PFSK-1 (cell line): Measurements from ENCODE around the gene ADAMTS13. TPM values are rescaled to one million over a fixed set of nuclear protein-coding genes. Genes with fewer than 3 reads are reported as not detected.

Experiments used
- FOXP2 ChIP-seq: optimal IDR thresholded peaks from 2 replicates; pipeline ENCODE3; 2011; ENCODE audit warnings: borderline replicate concordance, control low read depth, inconsistent platforms; ENCODE audit not compliant: insufficient read depth; ENCODE audit errors: extremely low read length, extremely low read depth
- POLR2AphosphoS5 ChIP-seq: IDR thresholded peaks from 2 replicates; pipeline ENCODE4 v1.6.1; 2012; ENCODE audit warnings: low read depth, mild to moderate bottlenecking, control low read depth, low read length, moderate library complexity
- SIN3A ChIP-seq: IDR thresholded peaks from 2 replicates; pipeline ENCODE4 v1.6.1; 2012; ENCODE audit warnings: mild to moderate bottlenecking, low read length, moderate library complexity, borderline replicate concordance; ENCODE audit not compliant: insufficient read depth
- TAF1 ChIP-seq: IDR thresholded peaks from 2 replicates; pipeline ENCODE4 v1.6.1; 2012; ENCODE audit warnings: low read length, control low read depth, borderline replicate concordance; ENCODE audit not compliant: insufficient read depth
- polyA plus RNA-seq: library from polyadenylated mRNA; unstranded; fragments of >200 nt; gene quantifications from one replicate; pipeline ENCODE4 v1.2.1, GENCODE V29; 2012; ENCODE audit warnings: low read depth, missing spikeins; ENCODE audit not compliant: insufficient read length
- TF ChIP-seq, protein P1 (sequence below), 2 experiments: IDR thresholded peaks; 2 replicates each; pipeline versions ENCODE4 v1.6.1 to v1.8.0; 2011 to 2012; ENCODE audit warnings: low read depth in 2 of 2, low read length in 2 of 2, control low read depth in 1 of 2, inconsistent platforms in 1 of 2, mild to moderate bottlenecking in 1 of 2, moderate library complexity in 1 of 2; ENCODE audit not compliant: insufficient read depth in 1 of 2

The ADAMTS13 gene
- polyA plus RNA-seq = 9.4 TPM

DNA sequence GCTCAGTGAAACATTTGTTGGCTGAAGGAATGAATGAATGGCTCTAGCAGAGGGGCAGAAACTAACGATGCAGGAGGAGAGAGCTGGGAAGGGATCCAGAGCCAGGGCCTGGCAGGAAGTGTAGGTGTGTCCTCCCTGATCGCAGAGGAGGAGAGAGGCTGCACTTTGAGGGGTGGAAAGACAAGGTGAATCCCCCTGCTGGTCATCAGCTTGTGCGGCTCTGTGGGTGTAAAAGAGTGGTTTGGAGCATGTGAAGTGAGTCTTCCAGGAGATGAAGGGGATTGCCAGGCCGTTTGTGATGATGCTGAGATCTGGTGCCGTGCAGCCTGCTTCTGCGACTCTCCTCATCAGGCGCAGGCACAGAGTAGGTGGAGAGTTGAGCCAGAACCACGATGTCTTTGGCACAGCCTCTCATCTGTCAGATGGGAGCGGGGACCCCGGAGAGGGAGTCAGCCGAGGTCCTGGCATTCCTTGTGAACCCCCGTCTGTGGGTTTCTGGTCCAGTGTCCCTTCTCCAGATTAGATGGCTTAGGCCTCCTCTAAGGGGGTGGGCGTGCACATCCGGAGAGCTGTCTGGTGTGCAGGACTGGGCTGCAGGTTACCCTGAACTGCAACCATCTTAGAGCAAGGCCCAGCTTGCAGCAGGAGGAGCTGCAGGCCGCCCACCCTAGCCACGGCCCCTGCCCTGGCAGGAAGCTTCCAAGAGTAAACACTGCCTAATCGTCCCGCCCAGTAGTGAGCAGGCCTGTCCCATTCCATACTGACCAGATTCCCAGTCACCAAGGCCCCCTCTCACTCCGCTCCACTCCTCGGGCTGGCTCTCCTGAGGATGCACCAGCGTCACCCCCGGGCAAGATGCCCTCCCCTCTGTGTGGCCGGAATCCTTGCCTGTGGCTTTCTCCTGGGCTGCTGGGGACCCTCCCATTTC, at the start of gene ADAMTS13:
Gene ADAMTS13, plus strand, starts transcription at position 753 of the 928 bp plus-strand sequence. Its CDS starts 77 bp downstream, at position 830.
- no peak for TF ChIP-seq TAF1
- TF ChIP-seq SIN3A = no peak
- TF ChIP-seq FOXP2 = no peak
- TF ChIP-seq POLR2AphosphoS5 = no peak
- TF ChIP-seq, protein P1, sequence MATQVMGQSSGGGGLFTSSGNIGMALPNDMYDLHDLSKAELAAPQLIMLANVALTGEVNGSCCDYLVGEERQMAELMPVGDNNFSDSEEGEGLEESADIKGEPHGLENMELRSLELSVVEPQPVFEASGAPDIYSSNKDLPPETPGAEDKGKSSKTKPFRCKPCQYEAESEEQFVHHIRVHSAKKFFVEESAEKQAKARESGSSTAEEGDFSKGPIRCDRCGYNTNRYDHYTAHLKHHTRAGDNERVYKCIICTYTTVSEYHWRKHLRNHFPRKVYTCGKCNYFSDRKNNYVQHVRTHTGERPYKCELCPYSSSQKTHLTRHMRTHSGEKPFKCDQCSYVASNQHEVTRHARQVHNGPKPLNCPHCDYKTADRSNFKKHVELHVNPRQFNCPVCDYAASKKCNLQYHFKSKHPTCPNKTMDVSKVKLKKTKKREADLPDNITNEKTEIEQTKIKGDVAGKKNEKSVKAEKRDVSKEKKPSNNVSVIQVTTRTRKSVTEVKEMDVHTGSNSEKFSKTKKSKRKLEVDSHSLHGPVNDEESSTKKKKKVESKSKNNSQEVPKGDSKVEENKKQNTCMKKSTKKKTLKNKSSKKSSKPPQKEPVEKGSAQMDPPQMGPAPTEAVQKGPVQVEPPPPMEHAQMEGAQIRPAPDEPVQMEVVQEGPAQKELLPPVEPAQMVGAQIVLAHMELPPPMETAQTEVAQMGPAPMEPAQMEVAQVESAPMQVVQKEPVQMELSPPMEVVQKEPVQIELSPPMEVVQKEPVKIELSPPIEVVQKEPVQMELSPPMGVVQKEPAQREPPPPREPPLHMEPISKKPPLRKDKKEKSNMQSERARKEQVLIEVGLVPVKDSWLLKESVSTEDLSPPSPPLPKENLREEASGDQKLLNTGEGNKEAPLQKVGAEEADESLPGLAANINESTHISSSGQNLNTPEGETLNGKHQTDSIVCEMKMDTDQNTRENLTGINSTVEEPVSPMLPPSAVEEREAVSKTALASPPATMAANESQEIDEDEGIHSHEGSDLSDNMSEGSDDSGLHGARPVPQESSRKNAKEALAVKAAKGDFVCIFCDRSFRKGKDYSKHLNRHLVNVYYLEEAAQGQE (IDR thresholded peaks at IDR 0.05; ENCODE audit: insufficient read depth in 1 of 2, low read depth in 2 of 2, low read length in 2 of 2) = no peak

DNA sequence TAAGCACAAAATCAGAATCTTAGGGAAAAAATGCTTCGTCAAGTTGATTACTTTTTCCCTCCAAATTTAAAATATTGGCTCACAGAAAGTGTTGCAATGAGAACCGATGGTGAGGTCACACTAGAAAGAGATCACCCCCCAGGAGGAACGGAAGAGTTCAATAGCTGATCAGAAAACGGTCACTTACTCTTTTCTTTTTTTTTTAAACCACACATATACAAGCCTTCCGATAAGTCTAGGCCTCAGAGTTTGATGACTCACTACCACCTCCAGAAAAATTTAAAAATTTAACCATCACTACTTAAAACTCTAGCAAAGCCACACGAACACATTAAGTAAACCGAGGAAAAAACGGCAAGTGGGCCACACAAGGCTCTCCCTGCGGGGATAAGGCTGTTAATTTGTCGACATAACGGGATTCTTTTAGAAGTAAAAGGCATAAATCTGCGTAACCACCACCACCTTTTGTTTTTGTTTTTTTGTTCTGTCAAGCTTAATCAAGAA, 47.5 kb upstream of the ADAMTS13 start:
- TF ChIP-seq FOXP2 (no peak), POLR2AphosphoS5 (no peak), SIN3A (no peak), TAF1 (no peak)
- TF ChIP-seq, protein P1 (IDR thresholded peaks at IDR 0.05; ENCODE audit: insufficient read depth in 1 of 2, low read depth in 2 of 2, low read length in 2 of 2) = no peak

DNA sequence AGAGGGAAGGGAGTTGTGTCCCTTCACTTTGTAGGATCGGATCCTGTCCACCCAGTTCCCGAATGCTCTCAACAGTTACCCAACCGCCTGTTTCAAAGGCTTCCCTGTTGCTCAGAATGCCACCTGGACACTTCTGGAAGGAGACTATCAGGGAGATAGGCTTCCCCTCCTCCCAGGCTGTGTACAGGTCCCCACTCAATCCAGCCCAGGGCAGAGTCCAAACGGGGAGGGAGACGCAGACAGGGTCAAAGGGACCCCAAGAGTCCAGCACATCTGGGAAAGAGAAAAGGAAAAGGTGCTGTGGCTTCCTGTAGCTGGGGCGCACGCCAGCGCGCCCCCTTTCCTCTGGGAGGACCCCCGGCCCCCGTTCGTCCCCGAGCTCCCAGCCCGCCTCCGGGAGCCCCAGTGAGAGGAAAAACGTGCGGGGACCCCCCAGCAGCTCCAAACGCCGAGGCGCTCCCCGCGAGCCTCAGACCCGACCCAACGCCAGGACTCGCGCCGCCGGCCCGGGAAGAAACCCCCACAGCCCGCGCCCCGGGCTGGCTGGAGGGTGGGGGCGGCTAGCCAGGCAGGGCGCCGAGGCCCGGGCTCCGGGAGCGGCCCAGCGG, 46.9 kb upstream of the ADAMTS13 start:
- TF ChIP-seq, protein P1 (IDR thresholded peaks at IDR 0.05; ENCODE audit: insufficient read depth in 1 of 2, low read depth in 2 of 2, low read length in 2 of 2) = no peak

DNA sequence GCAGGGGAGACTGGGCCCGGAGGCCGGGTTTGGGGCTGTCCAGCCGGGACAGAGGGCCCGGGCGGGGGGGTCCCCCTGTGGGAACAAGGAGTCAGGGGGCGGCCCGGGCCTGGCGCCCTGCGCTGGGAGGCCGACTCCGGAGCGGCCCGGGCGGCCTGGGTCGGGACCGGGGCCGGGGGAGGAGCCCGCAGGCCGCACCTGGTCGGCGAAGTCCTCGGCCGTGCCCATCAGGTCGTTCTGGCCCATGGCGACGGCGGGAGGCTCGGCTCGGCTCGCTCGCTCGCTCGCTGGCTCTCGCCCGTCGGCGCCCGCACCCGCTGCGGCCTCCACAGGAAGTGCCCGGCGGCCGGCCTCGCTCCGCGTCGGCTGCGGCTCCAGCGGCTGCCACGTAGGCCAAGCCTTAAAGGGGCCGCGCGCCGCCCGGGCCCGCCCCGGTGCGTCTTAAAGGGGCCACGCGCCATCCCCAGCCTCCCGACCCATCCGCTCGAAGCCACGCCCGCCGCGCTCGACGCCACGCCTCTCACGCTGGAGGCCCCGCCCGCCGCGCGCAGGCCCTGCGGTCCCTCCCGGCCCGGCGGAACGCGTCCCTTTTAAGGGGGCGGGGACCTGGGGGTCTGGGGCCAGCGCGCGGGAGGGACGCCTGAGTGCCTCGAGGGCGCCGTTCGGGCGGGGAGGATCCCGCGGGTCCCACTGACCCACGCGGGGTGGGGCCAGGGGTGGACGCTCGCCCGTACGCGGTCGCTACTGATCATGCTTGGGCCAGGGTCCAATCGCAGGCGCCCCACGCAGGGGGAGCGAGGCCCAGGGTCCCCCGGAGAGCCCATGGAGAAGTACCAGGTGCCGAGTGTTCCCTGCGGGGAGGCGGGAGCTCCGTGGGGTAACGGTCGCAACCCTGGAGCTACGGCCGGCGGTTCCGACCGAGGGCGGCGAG, 46.2 kb upstream of the ADAMTS13 start, which contains the start of the genes STKLD1 and SURF4:
Gene STKLD1, plus strand, starts transcription at position 643 of the 931 bp plus-strand sequence. Its CDS starts 108 bp downstream, at position 751.
Gene SURF4, minus strand, starts transcription at position 337 of the 931 bp plus-strand sequence. Its CDS starts 91 bp downstream, at position 246.
- TF ChIP-seq SIN3A (no peak), POLR2AphosphoS5 (peak; percentile 80), TAF1 (peak; percentile 92)
- TF ChIP-seq, protein P1 (IDR thresholded peaks at IDR 0.05; ENCODE audit: insufficient read depth in 1 of 2, low read depth in 2 of 2, low read length in 2 of 2) = peak in 1 of 2 experiments; percentile 34; a peak in 1 of 4 replicates
